Effector memory CD4-positive, alpha-beta T cell (primary cell): ENCODE measurements around the gene PDS5B.
"Not testable (repeated sequence)": the region's sequence is repeated elsewhere in the genome, so short reads cannot be mapped to it uniquely, and the experiment has no call there.

Experiments
- DNase-seq, 3 donors: peaks; one replicate each; pipeline ENCODE4 v3.0.0-alpha.2; 2020
- H3K27ac ChIP-seq: 2 replicates; pipeline ENCODE4 v1.7.0; 2013; ENCODE audit warnings: mild to moderate bottlenecking, low read length, moderate library complexity; ENCODE audit not compliant: insufficient read depth, poor library complexity, severe bottlenecking
- H3K27me3 ChIP-seq: replicated peaks from 2 replicates; pipeline ENCODE4 v1.7.0; 2013; ENCODE audit warnings: mild to moderate bottlenecking, low read length; ENCODE audit not compliant: insufficient read depth, control insufficient read depth, poor library complexity, severe bottlenecking
- H3K36me3 ChIP-seq: 2 replicates; pipeline ENCODE4 v1.7.0; 2013; ENCODE audit warnings: mild to moderate bottlenecking, low read length, moderate library complexity; ENCODE audit not compliant: control insufficient read depth, insufficient read depth
- H3K4me1 ChIP-seq: 2 replicates; pipeline ENCODE4 v1.7.0; 2013; ENCODE audit warnings: low read length, mild to moderate bottlenecking; ENCODE audit not compliant: control insufficient read depth, insufficient read depth, poor library complexity, severe bottlenecking
- H3K4me3 ChIP-seq: 2 replicates; pipeline ENCODE4 v1.7.0; 2013; ENCODE audit warnings: low read length, low read depth, mild to moderate bottlenecking; ENCODE audit not compliant: insufficient read depth, poor library complexity, severe bottlenecking
- H3K9me3 ChIP-seq: 2 replicates; pipeline ENCODE4 v1.7.0; 2013; ENCODE audit warnings: mild to moderate bottlenecking, low read length, moderate library complexity; ENCODE audit not compliant: control insufficient read depth

The PDS5B gene

GRCh38 chr13:32716201-32716600, 129.9 kb downstream of the PDS5B start:
- not testable (repeated sequence) for H3K27ac ChIP-seq, H3K27me3 ChIP-seq, H3K4me1 ChIP-seq, H3K4me3 ChIP-seq, DNase-seq, H3K9me3 ChIP-seq
- H3K36me3 ChIP-seq, result peaks cover 27% of the 10 kb centered on the region

- no peak overlapping the region for H3K4me3 ChIP-seq
- H3K9me3 ChIP-seq, result no peaks in the 10 kb centered on the region
- no peak for DNase-seq
- H3K4me1 ChIP-seq, result no peaks in the 10 kb centered on the region
- no peaks in the 10 kb centered on the region for H3K27me3 ChIP-seq
- no peak overlapping the region for H3K27ac ChIP-seq
- H3K36me3 ChIP-seq, result peaks cover 3% of the 10 kb centered on the region
These were observed 133.8 kb downstream of the PDS5B start for GRCh38 chr13:32720026-32720425.

- not testable (repeated sequence) for H3K27me3 ChIP-seq, H3K36me3 ChIP-seq, H3K9me3 ChIP-seq, H3K4me3 ChIP-seq, H3K4me1 ChIP-seq, H3K27ac ChIP-seq, DNase-seq
These were observed 135.1 kb downstream of the PDS5B start for GRCh38 chr13:32721131-32722034.

GRCh38 chr13:32722340-32722739, 136.1 kb downstream of the PDS5B start:
- no peaks in the 10 kb centered on the region for H3K9me3 ChIP-seq
- no peaks in the 10 kb centered on the region for H3K27me3 ChIP-seq
- no peak overlapping the region for H3K4me3 ChIP-seq
- DNase-seq, result no peak
- H3K4me1 ChIP-seq, result no peaks in the 10 kb centered on the region
- no peak overlapping the region for H3K27ac ChIP-seq
- no peaks in the 10 kb centered on the region for H3K36me3 ChIP-seq

- Histone ChIP-seq H3K27ac (no peak overlapping the region), H3K9me3 (no peaks in the 10 kb centered on the region)
These were observed 137.7 kb downstream of the PDS5B start for GRCh38 chr13:32723987-32724386.

GRCh38 chr13:32726374-32727037, 140.3 kb downstream of the PDS5B start:
- H3K4me1 ChIP-seq, result peaks cover 4% of the 10 kb centered on the region

More at GRCh38 chr13:32723987-32724386, 137.7 kb downstream of the PDS5B start:
- Histone ChIP-seq H3K4me1 (no peaks in the 10 kb centered on the region), H3K36me3 (no peaks in the 10 kb centered on the region), H3K4me3 (no peak overlapping the region), H3K27me3 (no peaks in the 10 kb centered on the region)
- no peak for DNase-seq

GRCh38 chr13:32728327-32728726, 142.1 kb downstream of the PDS5B start:
- Histone ChIP-seq H3K4me3 (no peak overlapping the region), H3K27ac (no peak overlapping the region), H3K36me3 (no peaks in the 10 kb centered on the region), H3K4me1 (peaks cover 6% of the 10 kb centered on the region), H3K27me3 (no peaks in the 10 kb centered on the region), H3K9me3 (no peaks in the 10 kb centered on the region)
- DNase-seq, result no peak

More at GRCh38 chr13:32726374-32727037, 140.3 kb downstream of the PDS5B start:
- Histone ChIP-seq H3K9me3 (no peaks in the 10 kb centered on the region), H3K36me3 (no peaks in the 10 kb centered on the region), H3K27me3 (no peaks in the 10 kb centered on the region), H3K4me3 (no peak overlapping the region), H3K27ac (no peak overlapping the region)
- DNase-seq, result no peak

GRCh38 chr13:32729097-32729496, 142.8 kb downstream of the PDS5B start:
- DNase-seq, H3K27me3 ChIP-seq, H3K9me3 ChIP-seq, H3K36me3 ChIP-seq, H3K27ac ChIP-seq, H3K4me3 ChIP-seq, H3K4me1 ChIP-seq: not testable (repeated sequence)

- H3K9me3 ChIP-seq, result no peaks in the 10 kb centered on the region
- no peak overlapping the region for H3K27ac ChIP-seq
- no peak overlapping the region for H3K4me3 ChIP-seq
- H3K4me1 ChIP-seq, result peaks cover 6% of the 10 kb centered on the region
- DNase-seq, result no peak
- no peaks in the 10 kb centered on the region for H3K27me3 ChIP-seq
- no peaks in the 10 kb centered on the region for H3K36me3 ChIP-seq
These were observed 144.8 kb downstream of the PDS5B start for GRCh38 chr13:32731074-32731473.

- H3K27ac ChIP-seq, result no peak overlapping the region
- no peak for DNase-seq
- H3K4me1 ChIP-seq, result peaks cover 6% of the 10 kb centered on the region
- H3K4me3 ChIP-seq, result no peak overlapping the region
- no peaks in the 10 kb centered on the region for H3K27me3 ChIP-seq
- no peaks in the 10 kb centered on the region for H3K9me3 ChIP-seq
- H3K36me3 ChIP-seq, result no peaks in the 10 kb centered on the region
These were observed 145.3 kb downstream of the PDS5B start for GRCh38 chr13:32731576-32731975.
